Uterus (tissue), 2 donors: ENCODE data around the gene ENTPD1.
"Not testable (repeated sequence)": the region's sequence is repeated elsewhere in the genome, so short reads cannot be mapped to it uniquely, and the experiment has no call there.

Source experiments
- CTCF ChIP-seq, 4 experiments: fragments of 200-600 bp in 2 of 4; fragments of 450-650 bp in 2 of 4; sonication (generic) in 2 of 4; IDR thresholded peaks; one replicate each; pipeline ENCODE4 v1.5.1; 2016 to 2019; ENCODE audit warnings: antibody characterized with exemption in 4 of 4, mild to moderate bottlenecking in 2 of 4, moderate library complexity in 1 of 4
- POLR2A ChIP-seq, 2 donors: fragments of 450-650 bp; IDR thresholded peaks; one replicate each; pipeline ENCODE4 v1.6.1; 2016; ENCODE audit warnings: antibody characterized with exemption in 2 of 2, mild to moderate bottlenecking in 1 of 2, moderate library complexity in 1 of 2

- TF ChIP-seq CTCF, POLR2A (IDR thresholded peaks at IDR 0.05): not testable (repeated sequence)
Measured at GRCh38 chr10:95874783-95875182, 118.8 kb downstream of the ENTPD1 start.
